BJ (cell line): ENCODE measurements around the gene ZNF521. TPM values are rescaled to one million over a fixed set of nuclear protein-coding genes. Genes with fewer than 3 reads are reported as not detected.

ENCODE experiments used
- CTCF ChIA-PET: fragments of 350-600 bp; formaldehyde crosslinking; extraction: SDS; loops from one replicate; lab custom pipeline; 2021; ENCODE audit warnings: antibody characterized with exemption, inconsistent platforms; lab: Yijun Ruan, JAX
- POLR2A ChIA-PET: fragments of 300-600 bp; sonication (Branson Sonifier 250); formaldehyde crosslinking; extraction: SDS; loops from one replicate; lab custom pipeline; 2021; ENCODE audit warnings: antibody characterized with exemption; lab: Charles Lee
- DNase-seq: peaks from one replicate; pipeline ENCODE4 v3.0.0-alpha.2; 2011; ENCODE audit warnings: low read depth
- H3K27me3 ChIP-seq: 2 replicates; pipeline ENCODE4 v1.6.0; 2011; ENCODE audit warnings: low read length; ENCODE audit not compliant: control insufficient read depth, insufficient read depth
- H3K36me3 ChIP-seq: 2 replicates; pipeline ENCODE4 v1.5.1; 2011; ENCODE audit warnings: low read length; ENCODE audit not compliant: control insufficient read depth, insufficient read depth
- H3K4me3 ChIP-seq: 2 replicates; pipeline ENCODE4 v1.5.1; 2011; ENCODE audit warnings: low read depth, mild to moderate bottlenecking, control low read depth, low read length
- polyA plus RNA-seq: library from polyadenylated mRNA; depleted of rRNA; stranded (reverse); fragments of >200 nt; gene quantifications from 2 replicates; pipeline ENCODE4 v1.2.3, GENCODE V29; 2011
- TF ChIP-seq, protein P1 (sequence below): IDR thresholded peaks from 2 replicates; pipeline ENCODE4 v1.5.1; 2011; ENCODE audit warnings: low read depth, mild to moderate bottlenecking, control low read depth, inconsistent platforms, low read length, moderate library complexity; ENCODE audit not compliant: insufficient read depth

The ZNF521 gene
- polyA plus RNA-seq, 1 experiment = 29.3 TPM

DNA sequence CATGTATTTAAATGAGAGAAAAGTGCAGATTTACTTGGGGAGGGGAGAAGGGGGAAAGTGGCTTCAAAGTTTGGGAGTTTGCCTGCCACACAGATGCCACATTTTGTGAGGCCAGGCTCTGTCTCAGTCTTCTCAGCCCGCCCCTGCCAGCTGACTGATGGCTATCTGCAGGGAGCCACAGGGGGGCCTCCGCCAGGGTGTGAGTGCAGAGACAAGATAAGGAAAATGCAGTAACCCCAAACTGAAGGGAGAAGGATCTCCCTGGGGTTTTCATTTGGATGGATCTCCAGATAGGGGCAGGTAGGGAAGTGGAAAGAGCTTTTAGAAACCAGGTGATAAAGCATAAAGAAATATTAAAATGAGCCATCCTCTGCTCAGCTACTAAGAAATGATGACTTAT is 128.8 kb downstream of the ZNF521 start:
- H3K36me3 ChIP-seq = peaks cover 5% of the 10 kb centered on the region; the same call in 1 of the 2 replicates
- DNase-seq = no peak
- no peak overlapping the region for H3K4me3 ChIP-seq
- ChIA-PET CTCF (interaction anchor here (1.2 kb wide), 1 partner anchor 8 kb away, joined by 3 read pairs; no protein-coding TSS in a partner anchor), POLR2A (interaction anchor here (0.7 kb wide), 1 partner anchor 10 kb away, joined by 20 read pairs; no protein-coding TSS in a partner anchor)
- TF ChIP-seq, protein P1, sequence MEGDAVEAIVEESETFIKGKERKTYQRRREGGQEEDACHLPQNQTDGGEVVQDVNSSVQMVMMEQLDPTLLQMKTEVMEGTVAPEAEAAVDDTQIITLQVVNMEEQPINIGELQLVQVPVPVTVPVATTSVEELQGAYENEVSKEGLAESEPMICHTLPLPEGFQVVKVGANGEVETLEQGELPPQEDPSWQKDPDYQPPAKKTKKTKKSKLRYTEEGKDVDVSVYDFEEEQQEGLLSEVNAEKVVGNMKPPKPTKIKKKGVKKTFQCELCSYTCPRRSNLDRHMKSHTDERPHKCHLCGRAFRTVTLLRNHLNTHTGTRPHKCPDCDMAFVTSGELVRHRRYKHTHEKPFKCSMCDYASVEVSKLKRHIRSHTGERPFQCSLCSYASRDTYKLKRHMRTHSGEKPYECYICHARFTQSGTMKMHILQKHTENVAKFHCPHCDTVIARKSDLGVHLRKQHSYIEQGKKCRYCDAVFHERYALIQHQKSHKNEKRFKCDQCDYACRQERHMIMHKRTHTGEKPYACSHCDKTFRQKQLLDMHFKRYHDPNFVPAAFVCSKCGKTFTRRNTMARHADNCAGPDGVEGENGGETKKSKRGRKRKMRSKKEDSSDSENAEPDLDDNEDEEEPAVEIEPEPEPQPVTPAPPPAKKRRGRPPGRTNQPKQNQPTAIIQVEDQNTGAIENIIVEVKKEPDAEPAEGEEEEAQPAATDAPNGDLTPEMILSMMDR = no peak
- no peaks in the 10 kb centered on the region for H3K27me3 ChIP-seq

DNA sequence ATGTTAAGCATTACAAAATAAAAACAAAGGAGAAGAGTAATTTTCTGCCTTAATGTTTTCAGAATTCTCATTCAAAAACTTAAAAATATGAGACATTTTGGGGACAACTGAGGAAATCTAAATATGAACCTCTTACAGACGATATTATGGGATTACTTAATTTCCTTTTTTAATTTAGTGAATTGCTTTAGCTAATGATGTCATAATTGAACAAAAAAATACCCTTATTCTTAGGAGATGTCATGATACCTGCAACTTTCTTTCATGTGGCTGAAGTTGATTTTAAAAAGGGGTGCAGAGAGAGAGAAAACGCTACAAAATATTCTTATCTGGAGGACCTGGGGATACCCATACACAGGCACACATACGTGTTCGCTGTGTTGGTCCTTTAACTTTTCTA is 129.3 kb downstream of the ZNF521 start:
- POLR2A ChIA-PET = interaction anchor here (0.7 kb wide), 1 partner anchor 11 kb away, joined by 20 read pairs; no protein-coding TSS in a partner anchor

DNA sequence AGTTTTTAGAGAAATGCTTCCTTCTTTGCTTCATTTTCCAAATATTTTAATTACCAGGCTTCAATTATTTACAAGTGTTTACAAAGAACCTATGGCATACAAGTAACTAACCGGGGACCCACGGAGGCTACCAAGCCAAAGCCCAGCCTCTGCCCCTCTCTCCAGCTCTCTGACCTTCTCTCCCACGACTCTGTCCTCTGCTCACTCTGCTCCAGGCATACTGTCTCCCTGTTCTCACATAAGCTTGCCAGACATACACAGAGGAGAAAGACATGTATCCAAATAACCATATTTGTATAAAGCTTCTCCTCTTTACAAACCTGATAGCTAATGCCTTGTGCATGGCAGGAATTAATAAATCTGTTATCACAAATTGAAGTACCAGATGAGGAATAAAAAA is 141.3 kb downstream of the ZNF521 start:
- H3K27me3 ChIP-seq = no peaks in the 10 kb centered on the region
- no peak for DNase-seq
- ChIA-PET POLR2A (no interaction called here), CTCF (interaction anchor here (0.6 kb wide), 1 partner anchor 349 kb away, joined by 3 read pairs; no protein-coding TSS in a partner anchor)
- TF ChIP-seq, protein P1 = no peak
- H3K36me3 ChIP-seq = no peaks in the 10 kb centered on the region
- H3K4me3 ChIP-seq = no peak overlapping the region

More for the DNA sequence above, 129.3 kb downstream of the ZNF521 start:
- no peak for DNase-seq
- TF ChIP-seq, protein P1 = no peak
- CTCF ChIA-PET = interaction anchor here (1.2 kb wide), 1 partner anchor 8 kb away, joined by 3 read pairs; no protein-coding TSS in a partner anchor
- Histone ChIP-seq H3K4me3 (no peak overlapping the region), H3K27me3 (no peaks in the 10 kb centered on the region), H3K36me3 (peaks cover 5% of the 10 kb centered on the region; the same call in 1 of the 2 replicates)

DNA sequence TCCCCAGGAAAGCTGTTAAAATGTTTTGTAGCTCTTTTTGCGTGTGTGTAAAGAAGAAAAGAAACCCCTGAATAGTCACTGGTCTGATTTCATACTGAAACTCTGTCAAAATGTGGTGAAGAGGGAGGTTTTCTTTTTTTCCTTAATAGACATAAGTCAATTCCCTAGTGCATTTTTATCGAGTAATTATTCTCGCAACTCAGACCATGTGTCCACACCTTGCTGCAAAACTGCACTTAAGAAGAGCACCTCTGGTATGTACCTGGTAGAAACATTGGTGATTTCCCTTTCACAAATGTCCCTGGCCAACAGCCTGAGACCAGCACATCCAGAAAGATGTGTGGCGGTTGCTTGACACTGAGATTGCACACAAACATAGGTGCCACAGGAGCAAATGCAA is 159.9 kb downstream of the ZNF521 start:
- peaks cover 2% of the 10 kb centered on the region; the same call in 1 of the 2 replicates for H3K36me3 ChIP-seq
- no peak for DNase-seq
- H3K4me3 ChIP-seq = no peak overlapping the region
- TF ChIP-seq, protein P1 = no peak
- H3K27me3 ChIP-seq = no peaks in the 10 kb centered on the region
- CTCF ChIA-PET = no interaction called here
- POLR2A ChIA-PET = no interaction called here

DNA sequence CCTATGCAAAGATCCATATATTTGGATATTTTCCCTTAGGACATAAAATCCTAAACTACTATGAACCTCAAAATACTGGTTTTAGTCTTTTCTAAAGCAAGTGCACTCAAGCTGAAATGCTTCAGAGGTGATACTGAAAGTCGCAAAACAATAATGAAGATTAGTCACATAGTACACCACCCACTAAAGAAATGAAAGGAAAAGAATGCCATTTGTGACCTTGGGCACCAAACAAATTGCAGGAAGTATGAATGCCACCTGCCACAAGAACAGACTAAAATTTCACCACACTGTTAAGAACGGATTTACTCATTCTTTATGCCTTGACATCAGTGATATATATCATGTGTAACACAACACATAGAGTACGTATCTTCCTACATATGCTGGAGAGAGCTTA is 161.5 kb downstream of the ZNF521 start:
- TF ChIP-seq, protein P1 = no peak
- ChIA-PET POLR2A (interaction anchor here (0.6 kb wide), 1 partner anchor 51 kb away, joined by 3 read pairs; no protein-coding TSS in a partner anchor), CTCF (no interaction called here)
- DNase-seq = no peak
- Histone ChIP-seq H3K4me3 (no peak overlapping the region), H3K27me3 (no peaks in the 10 kb centered on the region), H3K36me3 (peaks cover 2% of the 10 kb centered on the region; the same call in 1 of the 2 replicates)
